Gastrocnemius medialis (tissue), 4 donors: ENCODE results near the gene ODF2.

Experiments
- CTCF ChIP-seq, 5 experiments: fragments of 450-650 bp in 3 of 5; fragments of 200-600 bp in 2 of 5; sonication (generic) in 2 of 5; IDR thresholded peaks in 4 of 5; conservative IDR thresholded peaks in 1 of 5; 1 replicate in 4 of 5; 2 replicates in 1 of 5; pipeline ENCODE4 v1.5.1; 2016 to 2019; ENCODE audit warnings: antibody characterized with exemption in 5 of 5, mild to moderate bottlenecking in 3 of 5, moderate library complexity in 3 of 5
- POLR2A ChIP-seq, 2 donors: fragments of 450-650 bp; IDR thresholded peaks; one replicate each; pipeline ENCODE4 v1.6.1; 2017; ENCODE audit warnings: antibody characterized with exemption in 2 of 2, mild to moderate bottlenecking in 2 of 2, moderate library complexity in 2 of 2

DNA sequence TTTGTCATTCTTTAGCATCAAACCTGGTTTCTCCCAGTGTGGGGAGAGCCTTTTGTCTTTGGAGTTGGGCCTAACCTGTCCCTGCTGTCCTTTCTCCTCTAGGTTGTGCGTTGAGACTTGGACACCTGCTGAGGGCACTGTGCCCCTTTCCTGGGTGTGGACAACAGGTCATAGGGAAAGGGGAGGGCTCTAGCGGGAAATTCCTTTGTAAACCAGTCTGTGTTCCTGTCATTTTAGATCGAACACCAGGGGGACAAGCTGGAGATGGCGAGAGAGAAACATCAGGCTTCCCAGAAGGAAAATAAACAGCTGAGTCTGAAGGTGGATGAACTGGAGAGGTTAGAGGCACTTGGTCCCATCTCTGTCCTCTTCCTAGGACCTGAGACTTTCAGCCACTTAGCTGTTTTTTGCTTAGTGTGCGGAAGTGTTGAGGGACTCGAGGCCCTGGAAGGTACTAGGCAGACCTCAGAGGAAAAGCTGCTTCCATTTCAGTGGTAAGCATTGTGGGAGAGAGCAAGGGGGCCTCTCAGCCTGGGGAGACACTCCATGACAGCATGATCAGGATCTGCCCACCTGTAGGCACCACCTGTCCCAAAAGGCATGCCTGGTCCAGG lies 40.1 kb downstream of the ODF2 start:
- no peak for TF ChIP-seq CTCF (IDR thresholded peaks at IDR 0.05 in 4 of 5, conservative IDR thresholded peaks at IDR 0.05 in 1 of 5)
- TF ChIP-seq POLR2A (IDR thresholded peaks at IDR 0.05) = no peak
